ENCODE data around the gene FAM163B. TPM values are rescaled to one million over a fixed set of nuclear protein-coding genes. Genes with fewer than 3 reads are reported as not detected.
A peak's percentile ranks its signal among the peaks of the same experiment; 100 is the strongest.

The FAM163B gene
- total and polyA plus RNA-seq, 4 donors: 2.1 to 4.0 (median 3.4) TPM

- Histone ChIP-seq H3K4me1 (ENCODE audit: control insufficient read depth in 4 of 4, insufficient read depth in 4 of 4, low read length in 3 of 4) (peaks cover 0 to 14% (median 4%) of the 10 kb centered on the region in 4 donors), H3K4me3 (ENCODE audit: low read depth in 1 of 3, low read length in 3 of 3) (no peak overlapping the region), H3K9me3 (ENCODE audit: control insufficient read depth in 4 of 4, low read length in 3 of 4) (no peaks in the 10 kb centered on the region), H3K9ac (ENCODE audit: low read depth in 1 of 2, low read length in 2 of 2) (no peak overlapping the region), H3K27ac (ENCODE audit: low read depth in 1 of 2, low read length in 2 of 2) (no peak overlapping the region), H3K27me3 (ENCODE audit: control insufficient read depth in 4 of 4, insufficient read depth in 4 of 4, low read length in 3 of 4) (no peaks in the 10 kb centered on the region), H3K36me3 (ENCODE audit: control insufficient read depth in 4 of 4, insufficient read depth in 3 of 4, low read depth in 1 of 4, low read length in 3 of 4) (peaks cover 0 to 10% (median 0%) of the 10 kb centered on the region in 4 donors)
- no peak for DNase-seq (ENCODE audit: low spot score)
- 88% methylated on average over 15 of the region's 15 CpGs for WGBS
- TF ChIP-seq HNF4A (conservative IDR thresholded peaks at IDR 0.05) (no peak), HNF4G (IDR thresholded peaks at IDR 0.05) (no peak), FOXA2 (IDR thresholded peaks at IDR 0.05) (no peak), ZBTB33 (IDR thresholded peaks at IDR 0.05) (no peak), RAD21 (IDR thresholded peaks at IDR 0.05) (no peak), SP1 (IDR thresholded peaks at IDR 0.05) (no peak), MAX (IDR thresholded peaks at IDR 0.05) (no peak), RXRA (IDR thresholded peaks at IDR 0.05) (no peak), FOXA1 (IDR thresholded peaks at IDR 0.05) (no peak), GABPA (IDR thresholded peaks at IDR 0.05 in 1 of 2, conservative IDR thresholded peaks at IDR 0.05 in 1 of 2) (no peak), TAF1 (conservative IDR thresholded peaks at IDR 0.05) (no peak), NR2F2 (IDR thresholded peaks at IDR 0.05) (no peak), EGR1 (IDR thresholded peaks at IDR 0.05; ENCODE audit: low read depth in 2 of 2) (no peak), JUND (IDR thresholded peaks at IDR 0.05) (no peak)
These were observed 48.9 kb downstream of the FAM163B start for GRCh38 chr9:133560311-133560710.

GRCh38 chr9:133558191-133559126 is 50.7 kb downstream of the FAM163B start:
- Histone ChIP-seq H3K36me3 (ENCODE audit: control insufficient read depth in 4 of 4, insufficient read depth in 3 of 4, low read depth in 1 of 4, low read length in 3 of 4) (peaks cover 0 to 14% (median 1%) of the 10 kb centered on the region in 4 donors), H3K27me3 (ENCODE audit: control insufficient read depth in 4 of 4, insufficient read depth in 4 of 4, low read length in 3 of 4) (no peaks in the 10 kb centered on the region), H3K4me3 (ENCODE audit: low read depth in 1 of 3, low read length in 3 of 3) (no peak overlapping the region), H3K9ac (ENCODE audit: low read depth in 1 of 2, low read length in 2 of 2) (no peak overlapping the region), H3K4me1 (ENCODE audit: control insufficient read depth in 4 of 4, insufficient read depth in 4 of 4, low read length in 3 of 4) (peaks cover 0 to 14% (median 4%) of the 10 kb centered on the region in 4 donors), H3K27ac (ENCODE audit: low read depth in 1 of 2, low read length in 2 of 2) (peak overlapping the region in 1 of 2 donors; percentile 36), H3K9me3 (ENCODE audit: control insufficient read depth in 4 of 4, low read length in 3 of 4) (no peaks in the 10 kb centered on the region)
- TF ChIP-seq REST (IDR thresholded peaks at IDR 0.05): no peak
- TF ChIP-seq EGR1 (IDR thresholded peaks at IDR 0.05; ENCODE audit: low read depth in 2 of 2): no peak
- TF ChIP-seq FOXA1 (IDR thresholded peaks at IDR 0.05): no peak
- TF ChIP-seq JUND (IDR thresholded peaks at IDR 0.05): peak; percentile 27 to 55
- TF ChIP-seq ZBTB33 (IDR thresholded peaks at IDR 0.05): no peak
- DNase-seq (ENCODE audit: low spot score): no peak
- WGBS: 64% methylated on average over 31 of the region's 31 CpGs

All from liver (tissue), 9 donors.